GM18498 (cell line): ENCODE measurements around the gene ZKSCAN4.

ENCODE experiments used
- ATAC-seq: cut with Tn5 transposase; IDR thresholded peaks from one replicate; pipeline ENCODE4 v1.9.1; 2021; ENCODE audit warnings: mild to moderate bottlenecking, moderate library complexity; ENCODE audit not compliant: unreplicated experiment

The ZKSCAN4 gene

DNA sequence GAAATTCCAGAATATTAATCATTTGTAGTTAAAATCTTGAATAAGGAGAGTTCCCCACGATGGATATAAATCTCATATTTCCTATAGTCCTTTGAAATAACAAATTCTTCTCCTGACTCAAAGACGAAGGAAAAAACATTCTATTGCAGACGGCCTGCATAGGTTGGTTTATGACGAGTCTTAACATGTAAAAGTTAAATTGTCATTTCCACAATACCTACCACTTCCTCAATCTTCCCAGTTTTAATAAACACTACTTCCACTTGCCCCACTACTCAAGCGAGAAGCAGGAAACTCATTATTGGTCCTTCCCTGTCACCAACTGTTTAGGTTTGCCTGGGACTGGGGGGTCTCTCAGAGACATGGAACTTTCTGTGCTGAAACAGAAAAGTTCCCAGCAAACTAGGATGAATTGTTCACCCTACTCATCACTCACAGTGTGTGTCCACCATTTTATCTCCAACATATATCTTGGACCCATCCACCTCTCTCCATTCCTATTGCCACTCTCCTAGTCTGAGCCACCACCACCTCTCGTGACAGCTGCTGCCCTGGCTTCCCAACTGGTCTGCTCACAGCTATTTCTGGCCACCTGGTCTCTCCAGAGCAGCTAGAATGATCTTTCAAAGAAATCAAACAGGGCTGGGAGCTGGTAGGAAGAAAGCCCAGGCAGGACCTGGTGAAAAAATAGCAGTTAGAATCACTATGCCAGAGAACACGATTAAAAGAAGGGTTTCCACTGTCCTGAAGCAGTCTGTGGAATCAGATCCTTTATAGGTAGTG, 42.1 kb downstream of the ZKSCAN4 start:
- no peak for ATAC-seq

DNA sequence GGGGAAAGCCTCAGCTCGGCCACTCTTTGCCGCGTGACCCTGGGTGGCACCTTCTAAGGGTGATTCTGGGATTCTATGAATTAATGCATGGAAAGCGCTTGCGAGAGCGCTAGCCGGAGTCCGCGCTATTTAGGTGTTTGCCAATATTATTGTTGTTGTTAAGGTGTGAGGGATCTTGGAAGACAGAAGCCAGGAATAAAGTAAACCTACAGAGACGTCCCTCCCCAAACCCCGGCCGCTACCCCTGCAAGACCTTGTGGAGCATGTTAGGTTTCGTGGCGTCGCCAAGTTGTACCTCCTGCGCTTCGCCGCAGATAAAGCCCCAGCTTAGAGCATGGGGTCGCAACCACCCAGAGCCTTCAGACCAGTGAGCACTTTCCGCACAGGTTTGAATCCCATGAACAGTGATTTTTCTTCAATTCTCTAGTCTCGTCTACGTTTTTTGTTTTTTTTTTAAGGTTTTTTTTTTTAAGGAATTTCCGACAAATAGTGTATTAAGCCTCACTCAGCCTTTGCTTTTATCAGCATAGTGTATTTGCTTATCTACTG, 43.9 kb downstream of the ZKSCAN4 start:
- ATAC-seq, result no peak

DNA sequence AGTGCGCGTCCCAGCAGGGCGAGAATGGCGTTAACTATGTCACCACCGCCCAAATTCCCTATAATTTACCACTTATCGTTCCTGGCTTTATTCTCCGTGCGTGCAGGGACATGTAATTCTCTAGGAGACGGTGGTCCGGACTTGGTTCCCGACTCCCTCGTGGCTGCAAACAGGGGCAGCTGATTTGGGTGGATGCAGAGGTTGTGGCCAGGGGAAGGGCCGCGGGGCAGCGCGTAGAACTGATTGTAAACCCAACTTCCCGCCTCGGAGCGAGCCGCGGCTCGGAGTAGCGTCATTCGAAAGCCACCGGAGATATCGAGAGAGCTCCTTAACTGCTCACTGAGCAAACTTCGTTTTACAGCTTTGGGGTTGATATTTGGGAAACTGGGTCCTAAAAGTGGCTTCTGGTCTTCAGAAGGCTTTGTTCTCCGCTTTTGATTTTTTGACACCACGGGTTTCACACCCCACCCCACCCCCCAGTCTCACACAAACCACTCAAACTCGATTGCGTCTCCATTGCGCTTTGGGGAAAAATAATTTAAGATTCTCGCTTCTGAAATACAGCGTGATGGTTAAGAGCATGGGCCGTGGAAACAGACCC, 44.5 kb downstream of the ZKSCAN4 start:
- ATAC-seq, result no peak

DNA sequence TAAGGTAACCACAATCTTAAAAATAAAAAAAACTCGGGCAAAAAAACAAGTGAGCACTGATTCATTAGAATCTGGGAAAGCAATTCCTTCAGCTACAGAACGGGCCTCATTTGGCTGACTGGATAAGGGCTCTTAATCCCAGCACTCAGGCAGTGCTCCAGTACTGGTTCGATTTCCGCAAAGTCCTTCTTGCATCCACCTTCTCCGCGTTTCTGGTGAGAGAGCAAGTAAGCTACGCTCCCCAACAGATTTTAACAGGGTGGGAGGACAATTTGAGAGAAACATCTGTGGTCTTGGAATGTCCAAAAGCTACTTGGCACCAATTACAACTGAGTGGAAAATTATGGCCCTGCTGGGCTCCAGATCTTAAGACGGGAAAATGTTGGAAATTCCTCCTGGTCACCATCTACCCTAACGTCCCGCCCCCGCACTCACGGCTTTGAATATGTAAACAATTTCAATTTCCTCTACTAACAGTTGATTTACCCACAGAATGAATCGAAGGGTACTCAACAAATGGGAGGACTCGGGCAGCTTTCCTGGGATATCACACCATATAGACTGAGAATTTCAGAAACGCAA, 45.0 kb downstream of the ZKSCAN4 start:
- no peak for ATAC-seq

DNA sequence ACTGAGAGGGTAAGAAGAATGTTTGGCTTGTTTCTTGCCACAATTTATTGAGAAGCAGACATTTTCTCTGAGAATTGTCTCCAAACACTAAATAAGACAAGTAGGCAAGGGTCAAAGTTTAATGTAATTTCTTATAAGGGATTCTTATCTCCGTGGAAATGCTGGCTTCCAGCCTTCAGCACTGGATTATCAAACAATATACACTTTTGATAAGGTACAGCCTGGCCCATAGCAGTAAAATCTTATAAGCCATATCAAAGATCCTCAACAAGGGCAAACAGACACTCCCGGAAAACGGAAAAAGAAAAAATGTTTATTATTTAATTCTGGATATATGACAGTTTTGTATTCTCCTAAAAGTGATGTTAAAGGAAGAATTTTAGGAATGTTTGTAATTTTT, 45.5 kb downstream of the ZKSCAN4 start:
- ATAC-seq, result no peak

DNA sequence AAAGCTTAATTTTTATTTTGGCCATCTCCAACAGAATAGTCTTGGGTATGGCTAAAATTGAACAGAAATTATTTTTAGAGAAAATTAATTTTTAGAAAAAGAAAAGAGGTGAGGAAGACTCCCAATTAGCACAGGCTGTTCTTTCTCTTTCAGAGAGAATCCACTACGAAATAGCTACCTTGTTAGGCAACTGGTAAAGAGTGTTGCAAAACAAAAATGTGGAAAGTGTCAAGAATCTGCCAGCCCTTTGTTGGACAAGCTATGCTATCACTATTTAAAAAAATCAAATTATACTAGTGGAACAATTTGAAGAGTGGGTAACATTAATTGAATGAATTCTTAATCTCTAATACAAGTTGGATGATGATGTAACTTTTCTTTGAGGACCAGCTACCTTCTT, 46.2 kb downstream of the ZKSCAN4 start:
- no peak for ATAC-seq

DNA sequence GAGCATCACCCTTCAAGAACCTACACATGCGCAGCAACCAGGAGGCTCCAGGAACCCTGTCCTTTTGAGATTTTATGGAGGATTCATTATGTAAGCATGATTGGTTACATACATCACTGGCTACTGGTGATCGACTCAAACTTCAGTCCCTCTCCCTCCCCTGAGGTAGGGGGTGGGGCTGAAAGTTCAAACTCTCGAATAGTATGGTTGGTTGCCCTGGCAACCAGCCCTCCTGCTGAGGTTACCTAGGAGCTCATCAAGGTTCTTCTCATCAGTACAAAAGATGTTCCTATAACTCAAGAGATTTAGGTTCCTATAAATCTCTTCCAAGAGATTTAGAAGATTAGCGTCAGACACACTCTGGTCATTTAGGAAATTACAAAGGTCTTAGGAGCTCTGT, 48.9 kb downstream of the ZKSCAN4 start:
- no peak for ATAC-seq

DNA sequence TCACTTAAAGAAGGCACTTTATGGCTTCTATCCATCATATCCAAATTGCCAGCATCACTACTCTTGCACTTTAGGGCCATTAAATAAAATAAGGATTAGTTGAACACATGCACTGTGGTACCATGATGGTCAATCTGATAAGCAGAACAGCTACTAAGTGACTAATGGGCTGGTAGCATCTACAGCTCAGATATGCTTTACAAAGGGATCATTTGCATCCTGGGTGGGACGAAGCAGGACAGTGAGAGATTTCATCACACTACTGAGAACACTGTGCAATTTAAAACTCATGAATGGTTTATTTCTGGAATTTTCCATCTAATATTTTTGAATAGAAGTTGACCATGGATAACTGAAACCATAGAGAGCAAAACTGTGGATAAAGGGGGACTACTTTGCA, 52.0 kb downstream of the ZKSCAN4 start:
- no peak for ATAC-seq
